Keratinocyte (primary cell): Measurements from ENCODE around the gene CACNG5. TPM values are rescaled to one million over a fixed set of nuclear protein-coding genes. Genes with fewer than 3 reads are reported as not detected.

Experiments
- DNase-seq: peaks from one replicate; pipeline ENCODE4 v3.0.0-alpha.2; 2011; ENCODE audit warnings: low read depth, missing footprints, low spot score
- FAIRE-seq: peaks from 2 replicates; lab custom pipeline; 2011; peaks lifted over from hg19 to GRCh38; lab: Jason Lieb, UNC
- H2AFZ ChIP-seq: 2 replicates; pipeline ENCODE4 v1.6.0; 2012; ENCODE audit warnings: low read length, control low read depth, inconsistent platforms; ENCODE audit not compliant: control insufficient read depth
- H3K27ac ChIP-seq: 2 replicates; pipeline ENCODE4 v1.5.1; 2011; ENCODE audit warnings: low read length; ENCODE audit not compliant: control insufficient read depth, insufficient read depth
- H3K27me3 ChIP-seq: 3 replicates; pipeline ENCODE4 v1.6.0; 2011; ENCODE audit warnings: low read length; ENCODE audit not compliant: control insufficient read depth, insufficient read depth; ENCODE audit errors: extremely low read depth
- H3K36me3 ChIP-seq, 2 experiments: 2 replicates in 1 of 2; 3 replicates in 1 of 2; pipeline ENCODE4 v1.5.1; 2011; ENCODE audit warnings: low read length in 2 of 2, mild to moderate bottlenecking in 1 of 2; ENCODE audit not compliant: control insufficient read depth in 2 of 2, insufficient read depth in 2 of 2; ENCODE audit errors: extremely low read depth in 1 of 2
- H3K4me1 ChIP-seq: 3 replicates; pipeline ENCODE4 v1.5.1; 2011; ENCODE audit warnings: low read length; ENCODE audit not compliant: control insufficient read depth, insufficient read depth; ENCODE audit errors: extremely low read depth
- H3K4me2 ChIP-seq: 3 replicates; pipeline ENCODE4 v1.6.0; 2011; ENCODE audit warnings: low read depth, low read length; ENCODE audit not compliant: control insufficient read depth, insufficient read depth; ENCODE audit errors: extremely low read depth
- H3K4me3 ChIP-seq, 3 experiments: fragments of 200-600 bp in 1 of 3; sonication (generic) in 1 of 3; 2 replicates in 2 of 3; 3 replicates in 1 of 3; pipeline ENCODE4 v1.5.1; 2011 to 2016; ENCODE audit warnings: low read length in 3 of 3, mild to moderate bottlenecking in 3 of 3, control low read depth in 2 of 3, inconsistent platforms in 1 of 3, low read depth in 1 of 3, mixed read lengths in 1 of 3, mixed run types in 1 of 3, moderate library complexity in 1 of 3; ENCODE audit not compliant: control insufficient read depth in 2 of 3, insufficient read depth in 2 of 3; ENCODE audit errors: extremely low read depth in 1 of 3
- H3K79me2 ChIP-seq: 2 replicates; pipeline ENCODE4 v1.6.0; 2012; ENCODE audit warnings: low read length; ENCODE audit not compliant: control insufficient read depth, insufficient read depth
- H3K9ac ChIP-seq: 3 replicates; pipeline ENCODE4 v1.6.0; 2011; ENCODE audit warnings: low read length; ENCODE audit not compliant: control insufficient read depth, insufficient read depth; ENCODE audit errors: extremely low read depth
- H3K9me1 ChIP-seq: 3 replicates; pipeline ENCODE4 v1.6.0; 2011; ENCODE audit warnings: low read length; ENCODE audit not compliant: control insufficient read depth, insufficient read depth; ENCODE audit errors: extremely low read depth
- H3K9me3 ChIP-seq: 2 replicates; pipeline ENCODE4 v1.5.1; 2012; ENCODE audit warnings: low read depth, low read length; ENCODE audit not compliant: control insufficient read depth
- H4K20me1 ChIP-seq: 3 replicates; pipeline ENCODE4 v1.6.0; 2011; ENCODE audit warnings: low read length; ENCODE audit not compliant: control insufficient read depth, insufficient read depth; ENCODE audit errors: extremely low read depth
- EZH2 ChIP-seq: IDR thresholded peaks from one replicate; pipeline ENCODE4 v1.6.1; 2012; ENCODE audit warnings: inconsistent platforms, mild to moderate bottlenecking, low read length, moderate library complexity
- dilution Hi-C: fragments of 300-500 bp; cut with MboI; formaldehyde crosslinking; loops from one replicate; pipeline ENCODE4 v1.7.0; 2020; ENCODE audit warnings: low sequenced_read_pairs; ENCODE audit not compliant: extremely low pct_ligation_motif_present
- polyA plus RNA-seq, 5 experiments: library from polyadenylated mRNA; depleted of rRNA in 3 of 5; stranded (reverse) in 3 of 5; stranded (forward) in 1 of 5; unstranded in 1 of 5; fragments of >200 nt; gene quantifications; 1 replicate in 1 of 5; 2 replicates in 3 of 5; 3 replicates in 1 of 5; pipeline versions ENCODE4 v1.2.1 to v1.2.3, GENCODE V29; 2011 to 2012; ENCODE audit warnings: missing spikeins in 2 of 5, low read depth in 1 of 5, low replicate concordance in 1 of 5
- TF ChIP-seq, protein P1 (sequence below), 3 experiments: IDR thresholded peaks in 1 of 3; conservative IDR thresholded peaks in 1 of 3; optimal IDR thresholded peaks in 1 of 3; 2 replicates in 2 of 3; 3 replicates in 1 of 3; pipeline versions ENCODE3 to v1.5.1; 2011; ENCODE audit warnings: low read length in 3 of 3, mild to moderate bottlenecking in 3 of 3, moderate library complexity in 2 of 3, control low read depth in 1 of 3, inconsistent platforms in 1 of 3; ENCODE audit not compliant: insufficient read depth in 2 of 3; ENCODE audit errors: extremely low read depth in 1 of 3

The CACNG5 gene
- polyA plus RNA-seq, 1 donor (not counting 4 experiments of a cell fraction or from before 2014, with no cell fraction given): not detected

GRCh38 chr17:66787914-66788313 lies 47.0 kb upstream of the CACNG5 start:
- Histone ChIP-seq H3K36me3 (no peaks in the 10 kb centered on the region), H3K9me1 (no peaks in the 10 kb centered on the region)

DNA sequence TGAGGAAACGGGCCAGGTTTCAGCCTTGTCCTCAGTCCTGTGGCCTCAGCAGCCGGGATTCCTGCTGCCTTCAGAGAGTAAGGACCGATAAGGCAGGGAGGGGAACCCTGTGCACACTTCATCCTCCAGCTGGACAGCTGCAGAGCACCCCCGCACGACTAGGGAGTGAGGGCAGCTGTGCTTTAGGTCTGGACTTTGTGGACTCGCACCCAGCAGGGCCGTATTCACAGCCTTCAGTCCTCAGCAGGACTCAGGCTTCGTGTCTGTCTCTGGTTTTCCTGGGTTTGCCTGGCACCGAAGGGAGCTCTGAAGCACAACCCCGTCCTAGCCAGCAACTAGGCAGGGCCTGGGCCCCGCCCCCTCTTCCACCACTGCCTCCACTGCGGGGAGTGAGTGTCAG lies 45.8 kb upstream of the CACNG5 start:
- TF ChIP-seq, protein P1, sequence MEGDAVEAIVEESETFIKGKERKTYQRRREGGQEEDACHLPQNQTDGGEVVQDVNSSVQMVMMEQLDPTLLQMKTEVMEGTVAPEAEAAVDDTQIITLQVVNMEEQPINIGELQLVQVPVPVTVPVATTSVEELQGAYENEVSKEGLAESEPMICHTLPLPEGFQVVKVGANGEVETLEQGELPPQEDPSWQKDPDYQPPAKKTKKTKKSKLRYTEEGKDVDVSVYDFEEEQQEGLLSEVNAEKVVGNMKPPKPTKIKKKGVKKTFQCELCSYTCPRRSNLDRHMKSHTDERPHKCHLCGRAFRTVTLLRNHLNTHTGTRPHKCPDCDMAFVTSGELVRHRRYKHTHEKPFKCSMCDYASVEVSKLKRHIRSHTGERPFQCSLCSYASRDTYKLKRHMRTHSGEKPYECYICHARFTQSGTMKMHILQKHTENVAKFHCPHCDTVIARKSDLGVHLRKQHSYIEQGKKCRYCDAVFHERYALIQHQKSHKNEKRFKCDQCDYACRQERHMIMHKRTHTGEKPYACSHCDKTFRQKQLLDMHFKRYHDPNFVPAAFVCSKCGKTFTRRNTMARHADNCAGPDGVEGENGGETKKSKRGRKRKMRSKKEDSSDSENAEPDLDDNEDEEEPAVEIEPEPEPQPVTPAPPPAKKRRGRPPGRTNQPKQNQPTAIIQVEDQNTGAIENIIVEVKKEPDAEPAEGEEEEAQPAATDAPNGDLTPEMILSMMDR (optimal IDR thresholded peaks at IDR 0.05 in 1 of 3, IDR thresholded peaks at IDR 0.05 in 1 of 3, conservative IDR thresholded peaks at IDR 0.05 in 1 of 3; ENCODE audit: extremely low read depth in 1 of 3, insufficient read depth in 2 of 3, low read length in 3 of 3): no peak
- TF ChIP-seq EZH2: no peak

More at GRCh38 chr17:66787914-66788313, 47.0 kb upstream of the CACNG5 start:
- no peak for TF ChIP-seq EZH2
- TF ChIP-seq, protein P1 (optimal IDR thresholded peaks at IDR 0.05 in 1 of 3, IDR thresholded peaks at IDR 0.05 in 1 of 3, conservative IDR thresholded peaks at IDR 0.05 in 1 of 3; ENCODE audit: extremely low read depth in 1 of 3, insufficient read depth in 2 of 3, low read length in 3 of 3): no peak
- no peak overlapping the region for H3K9ac ChIP-seq
- H2AFZ ChIP-seq: no peak overlapping the region
- no peaks in the 10 kb centered on the region for H3K4me1 ChIP-seq
- DNase-seq (no peak), FAIRE-seq (no peak)
- H3K79me2 ChIP-seq: no peaks in the 10 kb centered on the region
- no peaks in the 10 kb centered on the region for H3K9me3 ChIP-seq
- H3K27me3 ChIP-seq: no peaks in the 10 kb centered on the region
- no peaks in the 10 kb centered on the region for H4K20me1 ChIP-seq
- dilution Hi-C loops: no loop called here
- no peak overlapping the region for H3K27ac ChIP-seq
- no peak overlapping the region for H3K4me2 ChIP-seq
- H3K4me3 ChIP-seq: no peak overlapping the region

More for the DNA sequence above, 45.8 kb upstream of the CACNG5 start:
- H3K4me2 ChIP-seq: no peak overlapping the region
- no peak overlapping the region for H3K27ac ChIP-seq
- DNase-seq (no peak), FAIRE-seq (no peak)
- H3K4me3 ChIP-seq: no peak overlapping the region
- H3K36me3 ChIP-seq: no peaks in the 10 kb centered on the region
- no peaks in the 10 kb centered on the region for H3K27me3 ChIP-seq
- H2AFZ ChIP-seq: no peak overlapping the region
- H4K20me1 ChIP-seq: no peaks in the 10 kb centered on the region
- H3K9me1 ChIP-seq: no peaks in the 10 kb centered on the region
- H3K4me1 ChIP-seq: no peaks in the 10 kb centered on the region
- dilution Hi-C loops: no loop called here
- H3K9me3 ChIP-seq: no peaks in the 10 kb centered on the region
- no peaks in the 10 kb centered on the region for H3K79me2 ChIP-seq
- no peak overlapping the region for H3K9ac ChIP-seq
